Transverse colon (tissue), 4 donors: ENCODE results near the gene UBAC2.

Source experiments
- CTCF ChIP-seq, 5 experiments: fragments of 200-600 bp in 3 of 5; fragments of 450-650 bp in 2 of 5; sonication (generic) in 3 of 5; IDR thresholded peaks; 1 replicate in 2 of 5; 2 replicates in 3 of 5; pipeline ENCODE4 v1.5.1; 2016 to 2017; ENCODE audit warnings: antibody characterized with exemption in 5 of 5, inconsistent platforms in 3 of 5, mild to moderate bottlenecking in 2 of 5, moderate library complexity in 1 of 5
- EP300 ChIP-seq: sonication (generic); formaldehyde crosslinking; IDR thresholded peaks from one replicate; pipeline ENCODE4 v1.6.1; 2017; ENCODE audit warnings: antibody characterized with exemption, low read depth
- POLR2A ChIP-seq: fragments of 450-650 bp; IDR thresholded peaks from one replicate; pipeline ENCODE4 v1.6.1; 2016; ENCODE audit warnings: antibody characterized with exemption, mild to moderate bottlenecking, moderate library complexity
- POLR2AphosphoS5 ChIP-seq, 3 donors: sonication (generic); formaldehyde crosslinking; IDR thresholded peaks; one replicate each; pipeline ENCODE4 v1.6.1; 2016; ENCODE audit warnings: antibody characterized with exemption in 3 of 3

- TF ChIP-seq POLR2AphosphoS5 (IDR thresholded peaks at IDR 0.05) (no peak), CTCF (IDR thresholded peaks at IDR 0.05) (no peak), POLR2A (no peak), EP300 (no peak)
These were observed 102.2 kb downstream of the UBAC2 start for GRCh38 chr13:99302637-99303505.
